Ascending aorta (tissue), 2 donors: ENCODE measurements around the gene PTGIS. TPM values are rescaled to one million over a fixed set of nuclear protein-coding genes. Genes with fewer than 3 reads are reported as not detected.
A peak's percentile ranks its signal among the peaks of the same experiment; 100 is the strongest.

ENCODE experiments used
- DNase-seq, 2 donors: peaks; one replicate each; pipeline ENCODE4 v3.0.0-alpha.2; 2019; ENCODE audit warnings: low spot score in 2 of 2
- H3K27ac ChIP-seq, 2 donors: fragments of 200-600 bp; sonication (generic); one replicate each; pipeline ENCODE4 v1.5.1; 2016 to 2017; ENCODE audit warnings: mild to moderate bottlenecking in 1 of 2
- H3K27me3 ChIP-seq: fragments of 200-600 bp; sonication (generic); one replicate; pipeline ENCODE4 v1.5.1; 2017
- H3K36me3 ChIP-seq, 2 donors: fragments of 200-600 bp; sonication (generic); one replicate each; pipeline ENCODE4 v1.5.1; 2016
- H3K4me1 ChIP-seq, 2 donors: fragments of 200-600 bp; sonication (generic); one replicate each; pipeline ENCODE4 v1.5.1; 2016 to 2017; ENCODE audit warnings: mild to moderate bottlenecking in 1 of 2
- H3K4me3 ChIP-seq, 2 donors: fragments of 200-600 bp; sonication (generic); one replicate each; pipeline ENCODE4 v1.5.1; 2016 to 2017; ENCODE audit warnings: mild to moderate bottlenecking in 1 of 2
- H3K9me3 ChIP-seq, 2 donors: fragments of 200-600 bp; sonication (generic); one replicate each; pipeline ENCODE4 v1.5.1; 2016
- intact Hi-C: fragments of 100-400 bp; cut with DNase I; formaldehyde crosslinking; loops from one replicate; pipeline ENCODE4 v1.15.1; 2023
- total RNA-seq: library from RNA; depleted of rRNA; stranded (reverse); fragments of >200 nt; gene quantifications from one replicate; pipeline ENCODE4 v1.1.0, GENCODE V29; 2016
- TF ChIP-seq, protein P1 (sequence below), 3 experiments: fragments of 200-600 bp in 2 of 3; fragments of 450-650 bp in 1 of 3; sonication (generic) in 2 of 3; IDR thresholded peaks; one replicate each; pipeline ENCODE4 v1.5.1; 2016 to 2019; ENCODE audit warnings: antibody characterized with exemption in 3 of 3, mild to moderate bottlenecking in 1 of 3, moderate library complexity in 1 of 3

Gene PTGIS
- total RNA-seq, 1 donor from 2014 or later: 288 TPM

DNA sequence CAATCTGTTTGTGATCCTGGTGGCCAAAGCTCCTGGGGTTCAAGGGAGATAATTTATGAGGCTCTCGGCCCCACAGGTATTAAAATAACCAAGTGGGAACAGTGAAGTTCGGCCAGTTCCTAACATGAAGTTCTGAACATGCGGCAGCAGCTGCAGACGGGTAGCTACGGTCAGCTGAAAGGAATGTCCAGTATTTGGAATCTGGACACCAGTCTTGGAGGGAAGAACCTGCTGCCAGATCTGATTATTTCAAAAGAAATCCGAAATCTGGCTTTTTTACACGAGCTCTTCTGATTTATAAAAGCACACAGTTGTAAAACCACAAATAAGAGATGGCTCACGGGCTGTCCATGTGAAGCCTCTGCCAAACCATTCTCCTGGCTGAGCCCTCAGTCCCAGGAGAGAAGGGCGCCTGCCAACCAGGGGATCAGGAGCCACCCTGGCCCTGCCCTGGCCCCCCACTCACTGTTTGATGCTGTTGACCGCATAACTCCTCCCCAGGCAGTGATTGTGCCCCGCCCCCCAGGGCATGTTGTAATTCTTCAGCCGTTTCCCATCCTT, 57.3 kb downstream of the PTGIS start:
- H3K27ac ChIP-seq: peak overlapping the region; percentile 70 to 82

DNA sequence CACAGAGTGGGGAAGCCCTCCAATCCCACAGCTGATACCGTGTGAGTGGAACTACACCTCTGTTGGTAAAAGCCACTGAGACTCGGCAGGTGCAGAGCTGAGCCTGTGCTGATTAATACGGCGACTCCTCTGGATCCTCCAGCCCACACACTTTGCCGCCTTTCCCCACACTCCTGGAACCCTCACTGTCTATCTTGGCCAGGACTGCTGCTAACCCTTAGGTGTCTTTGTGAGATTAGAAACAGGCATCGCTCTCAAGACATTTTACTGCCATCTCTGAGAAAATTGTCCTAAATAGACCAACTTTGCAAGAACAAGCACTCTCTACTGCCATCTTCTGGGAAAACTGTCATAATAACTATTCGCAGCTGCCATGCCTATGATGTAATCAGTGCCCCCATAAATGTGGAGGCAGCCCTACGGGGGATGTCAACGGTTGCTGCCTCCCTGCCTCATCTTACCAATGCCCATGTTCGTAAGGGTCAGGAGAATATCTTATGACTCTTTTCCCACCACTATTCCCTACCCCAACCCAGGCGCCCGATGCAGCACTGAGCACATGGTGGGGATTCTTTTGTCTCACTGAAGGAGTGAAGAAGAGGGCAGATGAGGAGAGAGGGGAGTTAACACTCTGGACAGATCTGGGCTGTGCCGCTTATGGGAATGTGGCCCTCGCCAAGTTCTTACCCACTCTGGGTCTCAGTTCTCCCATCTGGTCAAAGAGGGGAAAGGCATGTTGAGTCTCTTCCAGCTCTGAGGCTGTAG, 59.3 kb downstream of the PTGIS start:
- H3K9me3 ChIP-seq: no peaks in the 10 kb centered on the region
- H3K4me1 ChIP-seq: peaks cover 12 to 57% of the 10 kb centered on the region in 2 donors
- TF ChIP-seq, protein P1, sequence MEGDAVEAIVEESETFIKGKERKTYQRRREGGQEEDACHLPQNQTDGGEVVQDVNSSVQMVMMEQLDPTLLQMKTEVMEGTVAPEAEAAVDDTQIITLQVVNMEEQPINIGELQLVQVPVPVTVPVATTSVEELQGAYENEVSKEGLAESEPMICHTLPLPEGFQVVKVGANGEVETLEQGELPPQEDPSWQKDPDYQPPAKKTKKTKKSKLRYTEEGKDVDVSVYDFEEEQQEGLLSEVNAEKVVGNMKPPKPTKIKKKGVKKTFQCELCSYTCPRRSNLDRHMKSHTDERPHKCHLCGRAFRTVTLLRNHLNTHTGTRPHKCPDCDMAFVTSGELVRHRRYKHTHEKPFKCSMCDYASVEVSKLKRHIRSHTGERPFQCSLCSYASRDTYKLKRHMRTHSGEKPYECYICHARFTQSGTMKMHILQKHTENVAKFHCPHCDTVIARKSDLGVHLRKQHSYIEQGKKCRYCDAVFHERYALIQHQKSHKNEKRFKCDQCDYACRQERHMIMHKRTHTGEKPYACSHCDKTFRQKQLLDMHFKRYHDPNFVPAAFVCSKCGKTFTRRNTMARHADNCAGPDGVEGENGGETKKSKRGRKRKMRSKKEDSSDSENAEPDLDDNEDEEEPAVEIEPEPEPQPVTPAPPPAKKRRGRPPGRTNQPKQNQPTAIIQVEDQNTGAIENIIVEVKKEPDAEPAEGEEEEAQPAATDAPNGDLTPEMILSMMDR (IDR thresholded peaks at IDR 0.05): peak; percentile 51 to 59 (median 52)
- peak overlapping the region; percentile 62 to 70 for H3K27ac ChIP-seq
- no peak for DNase-seq
- peaks cover 48 to 59% of the 10 kb centered on the region in 2 donors for H3K36me3 ChIP-seq
- intact Hi-C loops: loop anchor here (1.0 to 2.0 kb wide), 2 partner anchors 26 to 174 kb away; no protein-coding TSS in a partner anchor
- no peaks in the 10 kb centered on the region for H3K27me3 ChIP-seq
- no peak overlapping the region for H3K4me3 ChIP-seq

More for the DNA sequence above, 57.3 kb downstream of the PTGIS start:
- Histone ChIP-seq H3K9me3 (no peaks in the 10 kb centered on the region), H3K4me3 (peak overlapping the region in 1 of 2 donors; percentile 7), H3K36me3 (peaks cover 59 to 72% of the 10 kb centered on the region in 2 donors), H3K4me1 (peaks cover 12 to 44% of the 10 kb centered on the region in 2 donors), H3K27me3 (no peaks in the 10 kb centered on the region)
- peak in 1 of 2 donors; percentile 88 for DNase-seq
- intact Hi-C loops: no loop called here
- TF ChIP-seq, protein P1 (IDR thresholded peaks at IDR 0.05): no peak

- Histone ChIP-seq H3K27ac (peak overlapping the region; percentile 62 to 70), H3K4me3 (no peak overlapping the region), H3K27me3 (no peaks in the 10 kb centered on the region), H3K36me3 (peaks cover 41 to 52% of the 10 kb centered on the region in 2 donors), H3K9me3 (no peaks in the 10 kb centered on the region), H3K4me1 (peaks cover 10 to 55% of the 10 kb centered on the region in 2 donors)
- TF ChIP-seq, protein P1 (IDR thresholded peaks at IDR 0.05): no peak
- no peak for DNase-seq
- intact Hi-C loops: loop anchor here (1.0 to 2.0 kb wide), 3 partner anchors 25 to 174 kb away; partner anchors contain the start of gene KCNB1
These were observed 60.0 kb downstream of the PTGIS start for GRCh38 chr20:49507741-49508434.

GRCh38 chr20:49505518-49505917, 62.4 kb downstream of the PTGIS start:
- H3K27ac ChIP-seq: peak overlapping the region; percentile 27 to 38
- TF ChIP-seq, protein P1 (IDR thresholded peaks at IDR 0.05): no peak

GRCh38 chr20:49503176-49503575, 64.8 kb downstream of the PTGIS start:
- no peak for DNase-seq
- intact Hi-C loops: no loop called here
- Histone ChIP-seq H3K36me3 (peaks cover 26 to 32% of the 10 kb centered on the region in 2 donors), H3K4me3 (no peak overlapping the region), H3K27ac (peak overlapping the region; percentile 37 to 60), H3K4me1 (peaks cover 0 to 20% of the 10 kb centered on the region in 2 donors), H3K27me3 (no peaks in the 10 kb centered on the region), H3K9me3 (no peaks in the 10 kb centered on the region)
- TF ChIP-seq, protein P1 (IDR thresholded peaks at IDR 0.05): no peak

More at GRCh38 chr20:49505518-49505917, 62.4 kb downstream of the PTGIS start:
- peaks cover 5 to 38% of the 10 kb centered on the region in 2 donors for H3K4me1 ChIP-seq
- DNase-seq: no peak
- H3K9me3 ChIP-seq: no peaks in the 10 kb centered on the region
- intact Hi-C loops: no loop called here
- H3K27me3 ChIP-seq: no peaks in the 10 kb centered on the region
- H3K36me3 ChIP-seq: peaks cover 29 to 38% of the 10 kb centered on the region in 2 donors
- H3K4me3 ChIP-seq: no peak overlapping the region
